HG02938 (cell line): ENCODE results near the gene PDE1C.

ENCODE experiments used
- ATAC-seq: cut with Tn5 transposase; IDR thresholded peaks from one replicate; pipeline ENCODE4 v1.9.1; 2021; ENCODE audit warnings: mild to moderate bottlenecking, moderate library complexity; ENCODE audit not compliant: unreplicated experiment

Gene PDE1C

DNA sequence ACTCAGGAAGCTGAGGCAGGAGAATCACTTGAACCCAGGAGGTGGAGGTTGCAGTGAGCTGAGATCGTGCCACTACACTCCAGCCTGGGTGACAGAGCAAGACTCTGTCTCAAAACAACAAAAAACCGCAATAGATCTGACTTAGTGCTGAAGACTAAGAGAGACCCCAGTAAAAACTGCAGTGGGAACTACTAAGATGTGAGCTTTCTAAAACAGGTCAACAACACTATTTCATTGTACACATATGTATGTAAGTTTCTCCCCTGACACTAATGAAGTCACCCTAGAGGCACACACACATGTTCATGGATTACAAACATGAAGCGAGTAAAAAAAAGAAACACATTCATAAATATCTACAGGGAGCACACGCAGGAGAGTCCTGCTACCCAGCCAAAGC is 68.3 kb downstream of the PDE1C start:
- no peak for ATAC-seq

DNA sequence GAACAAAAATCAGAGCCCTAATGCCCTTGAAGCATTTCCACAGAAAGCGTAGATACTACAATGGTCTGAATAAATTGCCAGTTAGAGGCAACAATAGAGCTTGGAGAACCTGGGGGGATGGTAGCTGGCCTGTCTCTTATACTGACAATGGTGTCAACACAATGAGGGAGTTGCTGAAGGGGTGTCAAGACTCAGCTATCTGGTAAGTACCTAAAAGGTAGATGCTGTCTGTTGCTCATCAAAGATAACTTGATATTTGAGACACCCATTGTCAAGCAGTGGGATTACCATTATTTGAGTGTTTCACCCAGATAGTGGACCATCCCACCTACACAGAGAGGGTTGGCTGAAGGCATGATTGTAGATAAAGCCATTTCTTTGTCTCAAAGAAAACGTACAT is 72.8 kb downstream of the PDE1C start:
- ATAC-seq, result no peak

DNA sequence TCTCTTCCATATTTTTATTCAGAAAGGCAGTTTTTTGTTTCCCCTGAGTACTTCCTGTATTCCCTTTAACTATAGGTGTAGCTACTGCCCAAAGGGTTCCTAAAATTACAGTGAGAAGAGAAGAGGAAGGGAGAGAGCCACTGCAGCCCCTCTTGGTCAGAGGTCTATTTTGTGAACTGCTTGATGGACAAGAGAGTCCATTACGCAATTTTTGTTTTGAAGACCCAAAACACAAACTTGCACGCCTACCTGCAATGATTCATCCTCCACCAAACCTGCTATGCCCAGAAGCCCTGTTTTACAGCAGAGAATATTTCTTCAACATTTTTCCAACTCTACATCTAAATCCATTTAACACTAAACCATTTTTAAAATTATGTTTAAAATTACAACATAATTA is 75.1 kb downstream of the PDE1C start:
- no peak for ATAC-seq

DNA sequence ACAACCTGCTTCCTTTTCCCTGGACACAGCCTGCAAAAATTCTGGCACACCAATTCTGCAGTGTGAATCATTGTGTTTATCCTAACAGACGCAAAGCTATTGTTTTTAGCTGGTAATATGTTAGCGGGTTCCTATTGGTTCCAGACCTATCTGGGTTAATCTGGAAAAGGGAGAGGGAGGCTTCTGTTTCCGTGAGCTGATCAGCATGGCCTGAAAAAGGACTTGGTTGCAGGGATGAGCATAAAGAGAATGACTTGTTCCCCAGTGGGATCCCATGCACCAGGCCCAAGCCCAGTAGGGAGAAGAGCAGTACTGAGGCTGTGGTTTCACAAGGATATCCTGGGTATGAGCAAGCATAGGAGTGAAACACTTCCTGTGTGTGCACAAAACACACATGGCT is 78.4 kb downstream of the PDE1C start:
- no peak for ATAC-seq

DNA sequence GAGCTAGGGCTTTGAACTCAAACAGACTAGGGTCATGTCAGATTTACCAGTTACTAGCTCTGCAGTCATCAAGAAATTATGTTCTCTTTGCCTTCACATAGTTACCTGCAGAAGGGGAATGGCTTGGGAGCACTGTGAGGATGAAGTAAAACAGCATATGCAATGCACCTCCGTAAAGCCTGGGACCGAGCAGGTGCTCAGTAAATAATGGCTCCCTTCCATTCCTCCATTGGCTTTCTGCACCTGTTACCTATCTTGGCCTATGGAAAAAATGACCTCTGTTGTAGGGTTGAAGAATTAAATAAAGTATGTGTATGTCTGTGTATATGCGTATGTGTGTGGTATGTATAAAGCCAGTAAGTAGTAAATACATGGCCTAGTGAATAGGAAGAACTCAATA is 78.8 kb downstream of the PDE1C start:
- no peak for ATAC-seq

DNA sequence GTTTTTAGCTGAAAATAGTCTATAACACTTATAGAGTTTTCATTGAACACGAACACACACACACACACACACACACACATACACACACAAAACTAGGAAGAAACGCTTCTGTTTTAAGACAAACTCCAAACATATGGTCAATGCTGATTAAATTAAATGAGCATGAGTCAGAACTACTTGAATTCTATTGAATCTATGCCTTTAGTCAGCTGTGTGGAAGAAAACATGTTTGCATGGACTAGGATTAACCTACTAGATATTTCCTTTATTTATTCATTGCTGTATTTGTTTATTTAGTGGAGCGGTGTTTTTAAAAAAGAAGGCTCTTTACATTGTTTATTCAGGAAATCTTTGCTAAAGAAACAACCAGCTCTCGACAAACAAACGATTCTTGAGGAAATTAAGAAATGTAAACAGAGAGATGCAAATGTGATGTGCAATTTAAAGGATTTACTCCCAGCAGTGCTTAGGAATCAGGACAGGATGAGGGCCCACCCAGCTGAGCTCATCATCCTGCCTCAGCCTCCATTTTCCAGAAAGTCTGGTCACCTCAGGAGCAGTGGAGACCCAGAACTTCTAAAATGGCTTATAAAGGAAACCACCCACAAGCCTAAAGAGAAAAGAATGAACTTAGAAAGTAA is 83.2 kb downstream of the PDE1C start:
- ATAC-seq, result no peak

DNA sequence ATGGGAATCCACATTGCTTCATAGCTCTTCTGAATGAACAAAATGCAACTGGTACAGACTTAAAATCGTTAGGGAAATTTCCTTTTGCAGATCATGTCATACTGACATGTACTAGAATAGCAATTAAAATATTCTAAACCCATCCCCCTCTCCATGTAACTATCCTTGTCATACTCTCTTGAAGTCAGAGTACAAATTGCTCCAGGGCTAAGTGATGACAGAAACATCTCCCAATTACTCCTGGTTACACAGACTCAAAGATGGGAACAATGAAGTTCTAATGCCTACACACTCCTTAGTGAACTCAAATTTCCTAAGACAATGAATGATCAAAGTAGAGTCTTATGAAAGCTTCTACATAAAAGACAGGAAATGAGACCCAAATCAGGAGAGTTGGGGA is 87.2 kb downstream of the PDE1C start:
- ATAC-seq, result no peak

DNA sequence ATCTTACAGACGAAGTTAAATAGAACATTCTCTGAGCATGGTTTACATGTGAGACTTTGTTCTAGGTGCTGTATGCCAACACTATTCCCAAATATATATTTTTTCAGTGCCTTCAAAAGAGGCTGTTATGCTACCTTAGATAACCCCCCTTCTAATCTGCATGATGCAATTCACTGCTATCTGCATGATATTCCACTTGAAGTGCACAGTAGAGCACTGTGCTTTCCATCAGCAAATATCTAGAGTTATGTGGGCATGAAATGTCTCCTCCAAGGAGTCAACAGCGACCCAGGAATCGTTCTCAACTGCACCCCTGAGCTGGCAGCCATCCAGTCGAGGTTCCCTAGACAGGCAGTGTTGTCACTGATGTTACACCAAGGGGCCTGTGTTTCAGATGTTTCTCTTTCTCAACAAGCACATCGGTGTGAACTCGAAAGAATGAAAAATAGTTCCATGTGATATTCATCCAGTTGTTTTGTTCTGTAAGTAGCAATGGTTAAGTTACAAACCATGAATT is 88.3 kb downstream of the PDE1C start:
- ATAC-seq, result no peak

DNA sequence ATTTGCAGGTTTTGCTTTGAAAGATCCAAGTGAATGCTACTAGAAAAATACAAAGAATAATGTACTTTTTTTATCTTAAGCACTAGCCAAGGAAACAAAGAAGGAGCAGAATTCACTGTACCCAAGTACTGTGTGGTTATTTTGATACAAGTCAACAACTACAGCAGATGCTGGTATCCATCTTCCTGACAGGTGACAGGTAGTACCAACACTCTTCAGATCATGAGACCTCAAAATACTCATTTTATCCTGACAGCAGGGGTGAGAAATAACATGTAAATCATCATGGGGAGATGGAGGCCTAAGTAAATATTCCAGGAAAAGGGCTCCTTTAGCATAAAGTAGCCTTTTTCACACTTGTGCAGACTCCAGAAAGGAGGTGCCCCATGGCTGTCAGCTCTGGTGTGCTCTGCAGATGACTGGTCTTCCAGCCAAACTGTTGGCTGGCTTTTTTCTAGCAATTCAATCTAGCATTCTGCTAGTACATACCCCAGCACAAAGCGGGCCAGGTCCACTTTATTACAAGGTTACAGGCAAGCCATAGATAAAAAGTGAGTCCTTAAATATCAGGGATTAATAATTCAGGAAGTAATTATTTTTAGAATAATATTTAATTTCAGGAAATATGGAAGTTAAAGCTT is 90.4 kb downstream of the PDE1C start:
- ATAC-seq, result no peak

DNA sequence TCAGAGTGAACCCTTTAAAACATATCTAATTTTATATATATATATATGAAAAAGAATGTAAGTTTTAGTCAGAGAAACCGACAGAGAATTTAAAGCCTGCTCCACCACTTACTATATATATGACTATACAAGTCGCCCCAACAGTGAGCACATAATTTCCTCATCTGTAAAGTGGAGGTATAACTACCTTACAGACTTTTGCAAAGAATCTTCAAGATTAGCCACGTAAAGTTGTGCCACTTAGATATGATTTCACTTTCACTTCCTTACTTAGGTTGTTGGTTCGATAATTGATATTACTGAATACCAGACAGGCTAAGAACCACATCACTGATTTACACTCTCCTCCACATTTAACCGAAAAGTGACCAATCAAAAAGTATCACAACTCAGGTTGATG is 94.7 kb downstream of the PDE1C start:
- no peak for ATAC-seq

DNA sequence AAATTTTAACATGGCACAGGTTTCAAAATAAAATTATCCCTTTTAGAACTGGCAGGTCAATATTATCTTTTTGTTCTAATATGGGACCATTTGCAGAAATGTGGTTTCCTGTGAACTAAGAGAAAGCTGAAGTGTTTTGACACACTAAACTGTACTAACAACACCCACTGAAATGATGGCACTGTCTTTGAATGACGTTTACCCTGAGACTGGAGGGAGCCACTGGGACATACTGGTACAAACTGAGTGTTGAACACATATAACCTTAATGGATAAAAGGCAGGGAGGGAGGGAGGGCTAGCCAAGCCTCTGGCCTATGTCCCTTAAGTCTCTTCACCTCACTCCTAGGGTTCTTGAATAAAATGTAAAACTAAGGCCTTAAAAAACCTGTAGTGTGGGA is 95.9 kb downstream of the PDE1C start:
- ATAC-seq, result no peak

DNA sequence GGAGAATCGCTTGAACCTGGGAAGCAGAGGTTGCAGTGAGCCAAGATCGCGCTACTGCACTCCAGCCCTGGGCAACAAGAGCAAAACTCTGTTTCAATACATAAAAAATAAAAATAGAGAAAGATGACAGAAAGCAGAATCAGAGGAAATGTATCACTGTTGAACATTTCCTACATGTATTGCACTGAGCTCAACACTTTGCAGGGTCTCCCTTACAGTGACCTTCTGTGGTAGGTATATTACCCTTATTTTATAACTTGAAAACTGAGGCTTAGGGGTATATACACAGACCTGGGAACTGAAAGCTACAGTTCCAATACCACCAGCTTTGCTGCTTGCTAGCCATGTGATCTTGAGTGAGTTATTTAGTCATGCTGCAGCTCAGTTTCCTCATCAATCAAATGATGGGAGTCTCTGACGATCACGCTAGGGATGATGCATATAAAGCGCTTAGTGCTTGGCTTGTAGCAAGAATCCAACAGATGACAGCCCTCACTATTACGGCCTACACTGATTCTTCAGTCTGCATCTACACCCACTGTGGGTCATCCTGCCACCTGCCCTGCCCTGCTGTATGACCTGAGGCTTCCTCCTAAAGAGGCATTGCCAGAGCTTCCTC is 99.0 kb downstream of the PDE1C start:
- ATAC-seq, result no peak

DNA sequence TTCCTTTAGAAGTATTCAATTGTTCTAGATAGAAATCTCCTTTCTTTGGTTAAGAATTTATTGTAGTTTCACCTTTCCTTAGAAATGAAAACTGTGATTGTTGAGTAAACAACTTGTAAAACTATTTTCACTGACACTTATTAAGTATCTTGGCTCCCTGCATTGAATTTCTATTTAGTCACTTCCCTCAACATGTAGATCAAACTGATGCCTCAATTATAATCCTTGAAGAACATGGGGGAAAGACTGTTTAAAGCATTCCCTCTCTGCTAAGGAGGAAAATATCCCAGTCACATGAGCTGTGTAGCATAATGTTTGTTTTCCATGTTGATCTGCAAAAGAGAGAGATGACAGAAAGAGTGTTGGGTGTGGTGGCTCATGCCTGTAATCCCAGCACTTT is 99.7 kb downstream of the PDE1C start:
- ATAC-seq, result no peak

DNA sequence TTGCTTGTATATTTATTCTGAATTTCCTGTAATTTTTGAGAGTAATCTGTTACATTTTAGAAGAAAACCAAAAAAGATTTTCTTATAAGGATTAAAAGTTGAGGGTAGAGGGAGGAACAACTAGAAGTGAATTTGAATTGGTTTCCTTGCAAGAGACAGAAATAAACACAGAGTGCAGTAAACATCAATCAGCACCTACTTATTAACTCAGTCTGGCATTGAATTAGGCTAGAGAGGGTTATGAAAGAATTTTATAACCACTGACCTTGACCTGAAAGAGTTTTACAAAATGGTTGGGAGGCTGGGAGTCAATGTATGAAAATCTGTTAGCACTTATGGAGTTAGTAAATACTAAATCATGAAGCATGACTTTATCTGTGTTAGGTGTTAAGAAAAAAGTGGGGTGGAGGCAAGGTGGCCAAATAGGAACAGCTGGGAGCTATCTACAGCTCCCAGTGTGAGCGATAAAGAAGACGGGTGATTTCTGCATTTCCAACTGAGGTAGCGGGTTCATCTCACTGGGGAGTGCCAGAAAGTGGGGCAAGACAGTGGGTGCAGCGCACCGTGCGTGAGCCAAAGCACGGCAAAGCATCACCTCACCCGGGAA is 106.5 kb downstream of the PDE1C start:
- no peak for ATAC-seq

DNA sequence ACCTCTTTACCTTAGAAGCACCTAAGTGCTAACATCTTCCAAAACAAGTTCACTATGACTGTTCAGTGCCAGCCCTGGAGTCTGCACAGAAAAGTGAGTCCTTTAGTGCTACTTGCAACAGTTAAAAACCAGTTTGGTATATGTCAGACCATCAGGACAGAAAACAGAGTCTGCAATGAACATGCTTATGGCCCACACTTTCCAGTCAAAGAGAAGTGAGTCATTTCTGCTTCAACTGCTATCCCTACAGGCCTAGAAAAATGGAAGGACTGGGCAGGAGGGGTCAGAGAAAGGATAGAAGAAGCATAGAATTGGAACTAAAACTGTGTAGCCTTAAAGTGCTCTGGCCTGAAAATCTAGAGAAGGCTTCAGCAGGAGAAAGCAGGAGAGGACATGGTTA is 108.0 kb downstream of the PDE1C start:
- no peak for ATAC-seq

DNA sequence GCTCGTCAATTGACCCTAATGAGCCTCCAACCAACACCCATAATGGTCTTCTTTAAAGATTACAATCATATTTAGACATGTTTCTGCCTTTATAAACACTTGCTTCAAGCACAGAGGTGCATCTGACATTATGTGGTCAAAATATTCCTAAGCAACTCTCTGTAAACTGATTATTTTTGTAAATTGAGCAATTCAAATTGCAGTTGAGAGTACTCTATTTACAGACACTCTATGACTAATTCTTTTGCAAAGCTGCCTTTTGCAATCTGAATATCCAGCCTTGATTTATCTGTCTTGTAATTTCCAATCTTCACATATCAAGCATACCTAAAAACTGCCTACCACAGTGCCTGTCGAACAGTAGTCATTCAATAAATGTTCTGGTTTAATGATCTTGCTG is 112.0 kb downstream of the PDE1C start:
- ATAC-seq, result no peak

DNA sequence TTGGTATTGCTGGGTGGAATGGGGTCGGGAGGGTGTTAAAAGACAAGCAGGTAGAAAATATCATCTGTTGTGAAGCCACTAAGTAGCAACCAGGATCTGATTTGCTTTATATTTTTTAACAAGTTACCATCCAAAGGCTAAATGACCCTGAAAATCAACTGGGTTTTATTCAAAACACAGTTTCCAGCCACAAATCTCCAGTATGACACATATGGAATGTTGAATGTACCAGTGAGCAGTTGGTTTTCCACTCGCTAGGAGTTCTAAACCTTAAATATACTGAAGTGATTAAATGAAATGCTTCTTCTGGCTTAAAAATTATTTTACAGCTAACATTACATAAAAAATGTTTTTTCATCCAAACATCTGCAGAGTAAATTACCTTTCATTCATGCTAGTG is 112.5 kb downstream of the PDE1C start:
- ATAC-seq, result no peak

DNA sequence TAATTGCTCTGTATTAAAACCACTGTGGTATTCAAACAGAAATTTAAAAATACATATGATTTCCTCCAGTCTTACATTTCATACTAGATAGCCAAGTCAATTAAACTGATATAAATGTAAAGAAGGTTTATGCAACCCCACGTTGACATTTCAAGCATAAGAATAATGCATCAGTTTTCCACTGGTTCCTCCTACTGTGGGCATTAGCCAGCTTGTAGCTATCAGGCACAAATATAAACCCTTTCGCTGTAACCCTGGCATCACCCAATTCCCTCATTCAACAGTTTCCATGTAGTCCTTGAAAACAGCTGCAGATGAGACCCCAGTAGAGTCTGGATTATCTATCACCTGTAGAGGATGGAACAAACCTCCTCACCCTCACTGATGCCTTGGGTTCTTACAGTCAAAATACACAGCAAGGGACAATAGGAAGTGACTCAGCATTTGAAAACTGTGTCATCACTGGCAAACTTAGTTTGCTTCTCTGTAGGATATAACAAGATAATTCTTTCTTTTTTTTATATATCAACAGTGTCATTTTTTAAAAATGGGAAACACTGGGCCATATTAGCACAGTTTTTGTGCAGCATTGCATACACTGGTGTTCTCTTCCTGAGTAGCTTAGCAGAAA is 113.0 kb downstream of the PDE1C start:
- ATAC-seq, result no peak

DNA sequence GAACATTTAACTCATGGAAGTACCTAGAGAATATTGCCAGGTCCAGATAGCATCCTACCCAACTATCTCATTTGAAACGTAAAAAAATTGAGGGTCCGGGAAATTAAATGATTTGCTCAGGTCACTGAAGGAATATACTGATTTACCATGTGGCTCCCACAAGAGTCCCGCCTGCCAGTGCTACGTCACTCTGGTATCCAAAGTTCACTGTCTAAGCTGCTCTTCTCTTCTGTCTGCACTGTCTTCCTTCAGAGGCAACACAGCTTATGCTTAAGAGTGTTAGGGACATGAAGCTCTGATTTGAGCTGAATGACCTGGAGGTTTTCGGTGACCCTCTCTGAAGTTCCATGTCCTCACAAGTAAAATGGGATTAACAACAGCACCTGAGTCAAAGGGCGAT is 114.6 kb downstream of the PDE1C start:
- ATAC-seq, result no peak

DNA sequence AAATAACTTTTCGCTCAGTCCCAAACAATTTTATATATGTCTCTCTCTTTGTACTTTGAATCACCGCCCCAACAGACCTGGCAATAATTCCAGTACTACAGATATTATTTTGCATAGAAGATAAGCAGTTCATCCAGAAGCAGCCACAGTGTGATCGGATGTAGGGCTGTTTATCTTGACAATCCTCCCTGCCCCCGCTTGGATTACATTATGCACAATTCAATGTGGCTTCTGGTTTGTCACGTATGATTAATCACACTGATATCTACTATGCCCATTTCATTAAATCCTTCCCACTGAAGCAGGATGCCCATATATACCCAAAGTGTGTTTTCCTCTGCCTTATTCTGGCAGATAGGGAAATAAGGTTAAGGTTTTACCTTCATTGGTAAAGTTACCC is 115.2 kb downstream of the PDE1C start:
- ATAC-seq, result no peak

DNA sequence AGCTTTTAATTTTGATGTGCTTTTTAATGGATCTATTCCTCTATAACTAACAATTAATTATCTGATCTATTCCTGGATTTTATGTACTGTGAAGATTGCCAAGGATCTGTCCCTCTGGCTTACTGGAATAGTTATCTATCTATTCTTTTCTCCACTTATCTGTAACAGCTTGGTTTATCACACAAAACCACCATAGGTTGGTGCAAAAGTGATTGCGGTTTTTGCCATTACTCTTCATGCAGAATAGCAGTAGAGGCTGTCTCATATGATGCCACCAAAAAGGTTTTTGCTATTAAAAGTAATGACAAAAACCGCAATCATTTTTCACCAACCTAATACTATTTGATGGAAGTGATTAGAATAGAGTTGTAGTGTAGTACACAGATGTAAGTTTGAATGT is 115.7 kb downstream of the PDE1C start:
- no peak for ATAC-seq

DNA sequence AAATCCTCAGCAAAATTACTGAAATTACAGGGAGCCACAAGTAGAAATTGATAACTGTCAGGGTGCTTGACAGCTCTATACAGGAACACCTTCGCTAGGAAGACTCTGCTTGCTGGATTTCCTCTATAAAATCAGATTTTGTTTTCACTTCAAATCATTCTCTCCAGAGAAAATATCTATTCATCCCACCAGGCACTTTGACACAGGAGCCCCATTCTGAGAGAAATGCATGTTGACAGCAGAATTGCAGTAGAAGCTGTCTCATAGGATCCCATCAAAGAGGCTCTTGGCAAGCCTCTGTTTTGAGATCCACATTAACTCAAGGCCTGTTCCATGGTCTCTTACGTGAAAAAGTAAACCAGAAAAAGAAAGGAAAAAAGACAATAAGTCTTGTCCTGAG is 116.8 kb downstream of the PDE1C start:
- no peak for ATAC-seq
